ENCODE measurements around the gene ZWILCH.

GRCh38 chr15:66489179-66489791 lies 15.8 kb upstream of the ZWILCH start:
- TF ChIP-seq, protein P1, sequence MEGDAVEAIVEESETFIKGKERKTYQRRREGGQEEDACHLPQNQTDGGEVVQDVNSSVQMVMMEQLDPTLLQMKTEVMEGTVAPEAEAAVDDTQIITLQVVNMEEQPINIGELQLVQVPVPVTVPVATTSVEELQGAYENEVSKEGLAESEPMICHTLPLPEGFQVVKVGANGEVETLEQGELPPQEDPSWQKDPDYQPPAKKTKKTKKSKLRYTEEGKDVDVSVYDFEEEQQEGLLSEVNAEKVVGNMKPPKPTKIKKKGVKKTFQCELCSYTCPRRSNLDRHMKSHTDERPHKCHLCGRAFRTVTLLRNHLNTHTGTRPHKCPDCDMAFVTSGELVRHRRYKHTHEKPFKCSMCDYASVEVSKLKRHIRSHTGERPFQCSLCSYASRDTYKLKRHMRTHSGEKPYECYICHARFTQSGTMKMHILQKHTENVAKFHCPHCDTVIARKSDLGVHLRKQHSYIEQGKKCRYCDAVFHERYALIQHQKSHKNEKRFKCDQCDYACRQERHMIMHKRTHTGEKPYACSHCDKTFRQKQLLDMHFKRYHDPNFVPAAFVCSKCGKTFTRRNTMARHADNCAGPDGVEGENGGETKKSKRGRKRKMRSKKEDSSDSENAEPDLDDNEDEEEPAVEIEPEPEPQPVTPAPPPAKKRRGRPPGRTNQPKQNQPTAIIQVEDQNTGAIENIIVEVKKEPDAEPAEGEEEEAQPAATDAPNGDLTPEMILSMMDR (IDR thresholded peaks at IDR 0.05), result no peak
- TF ChIP-seq POLR2A (IDR thresholded peaks at IDR 0.05), result no peak
